Caco-2 (cell line): ENCODE data around the gene SCGB1D1. TPM values are rescaled to one million over a fixed set of nuclear protein-coding genes. Genes with fewer than 3 reads are reported as not detected.
A peak's percentile ranks its signal among the peaks of the same experiment; 100 is the strongest.

ENCODE experiments used
- Bru-seq: library from RNA; stranded (reverse); fragments of 400-500 nt; gene quantifications from one replicate; lab custom pipeline; 2021; lab: Mats Ljungman, UMichigan
- BruChase-seq, 2 experiments: library from RNA; stranded (reverse); fragments of 400-500 nt; gene quantifications; one replicate each; lab custom pipeline; 2021; lab: Mats Ljungman, UMichigan
- BruUV-seq: library from RNA; stranded (reverse); fragments of 400-500 nt; replicated peaks from 2 replicates; lab custom pipeline; 2021; lab: Mats Ljungman, UMichigan
- CTCF ChIA-PET: fragments of 300-600 bp; sonication (Branson Sonifier 250); formaldehyde crosslinking; loops from one replicate; lab custom pipeline; 2022; ENCODE audit warnings: antibody characterized with exemption; lab: Charles Lee
- POLR2A ChIA-PET: fragments of 300-600 bp; sonication (Branson Sonifier 250); formaldehyde crosslinking; loops from one replicate; lab custom pipeline; 2022; ENCODE audit warnings: antibody characterized with exemption; lab: Charles Lee
- DNase-seq, 2 experiments: peaks; one replicate each; pipeline versions ENCODE4 v3.0.0 to v3.0.0-alpha.2; 2020 to 2022
- H3K27me3 ChIP-seq: replicated peaks from 2 replicates; pipeline ENCODE4 v1.6.0; 2011; ENCODE audit warnings: low read length; ENCODE audit not compliant: control insufficient read depth, insufficient read depth
- H3K36me3 ChIP-seq: 2 replicates; pipeline ENCODE4 v1.5.1; 2011; ENCODE audit warnings: low read length; ENCODE audit not compliant: control insufficient read depth, insufficient read depth
- H3K4me1 ChIP-seq: fragments of 250-450 bp; sonication (Bioruptor Pico); 2 replicates; pipeline ENCODE4 v1.5.1; 2020; ENCODE audit warnings: mild to moderate bottlenecking
- H3K4me3 ChIP-seq: 2 replicates; pipeline ENCODE4 v1.5.1; 2011; ENCODE audit warnings: low read depth, mild to moderate bottlenecking, control low read depth, low read length
- H3K9me3 ChIP-seq: fragments of 250-450 bp; sonication (Bioruptor Pico); 2 replicates; pipeline ENCODE4 v1.5.1; 2020; ENCODE audit warnings: mild to moderate bottlenecking, moderate library complexity
- H3K27ac Mint-ChIP-seq: one replicate; pipeline ENCODE4 v1.8.0; 2022; ENCODE audit warnings: mixed read lengths; ENCODE audit not compliant: unreplicated experiment
- H3K27me3 Mint-ChIP-seq: one replicate; pipeline ENCODE4 v1.8.0; 2022; ENCODE audit warnings: mixed read lengths; ENCODE audit not compliant: insufficient read depth, unreplicated experiment
- H3K36me3 Mint-ChIP-seq: one replicate; pipeline ENCODE4 v1.8.0; 2022; ENCODE audit warnings: mild to moderate bottlenecking, mixed read lengths; ENCODE audit not compliant: insufficient read depth, unreplicated experiment
- H3K4me1 Mint-ChIP-seq: one replicate; pipeline ENCODE4 v1.8.0; 2022; ENCODE audit warnings: low read depth, mixed read lengths; ENCODE audit not compliant: unreplicated experiment
- H3K4me3 Mint-ChIP-seq: one replicate; pipeline ENCODE4 v1.8.0; 2022; ENCODE audit warnings: mild to moderate bottlenecking, moderate library complexity, mixed read lengths; ENCODE audit not compliant: unreplicated experiment
- H3K9me3 Mint-ChIP-seq: one replicate; pipeline ENCODE4 v1.8.0; 2022; ENCODE audit warnings: mixed read lengths; ENCODE audit not compliant: unreplicated experiment
- CTCF ChIP-seq, 2 experiments: fragments of 200-600 bp in 1 of 2; IDR thresholded peaks; 1 replicate in 1 of 2; 2 replicates in 1 of 2; pipeline versions ENCODE4 v1.5.1 to v1.8.0; 2011 to 2022; ENCODE audit warnings: antibody characterized with exemption in 1 of 2, control low read depth in 1 of 2, inconsistent platforms in 1 of 2, low read depth in 1 of 2, low read length in 1 of 2, mild to moderate bottlenecking in 1 of 2, moderate library complexity in 1 of 2; ENCODE audit not compliant: insufficient read depth in 1 of 2, severe bottlenecking in 1 of 2, unreplicated experiment in 1 of 2
- intact Hi-C: fragments of 100-400 bp; cut with micrococcal nuclease; formaldehyde crosslinking; loops from one replicate; pipeline ENCODE4 v1.10.0; 2022; ENCODE audit not compliant: unreplicated experiment
- long read RNA-seq: library from polyadenylated mRNA; stranded (forward); transcript quantifications from one replicate; pipeline ENCODE4 v2.0.0, GENCODE V29; 2022
- total RNA-seq: library from RNA; stranded (reverse); gene quantifications from 2 replicates; pipeline ENCODE4 v1.2.3, GENCODE V29; 2022

Gene SCGB1D1
- not detected in 2 replicates for total RNA-seq
- not detected for Bru-seq, nascent RNA
- not detected for BruChase-seq, experiment 1, labeled RNA remaining after a 2-hour chase
- not detected for BruChase-seq, experiment 2, labeled RNA remaining after a 6-hour chase
- long read RNA-seq = 0 reads

GRCh38 chr11:62190011-62190410 is at the start of gene SCGB1D1:
Gene SCGB1D1 (plus strand): TSS chr11:62190216. CDS start chr11:62190285, 69 bp downstream.
- H3K36me3 Mint-ChIP-seq = no peaks in the 10 kb centered on the region
- H3K4me3 ChIP-seq = no peak within 1 kb of the TSS
- no peaks in the 10 kb centered on the region for H3K9me3 ChIP-seq
- no peaks in the 10 kb centered on the region for H3K9me3 Mint-ChIP-seq
- no peak within 1 kb of the TSS for H3K4me3 Mint-ChIP-seq
- TF ChIP-seq CTCF (IDR thresholded peaks at IDR 0.05; ENCODE audit: insufficient read depth in 1 of 2, low read depth in 1 of 2, low read length in 1 of 2, severe bottlenecking in 1 of 2, unreplicated experiment in 1 of 2) = no peak
- DNase-seq = no peak
- BruUV-seq = no TSS peak
- ChIA-PET POLR2A (no interaction called here), CTCF (interaction anchor here (1.0 to 1.3 kb wide), 2 partner anchors 8 to 27 kb away, joined by 3 read pairs; no protein-coding TSS in a partner anchor)
- intact Hi-C loops = no loop called here
- peaks cover 30% of the 10 kb centered on the region for H3K27me3 Mint-ChIP-seq
- peaks cover 5% of the 10 kb centered on the region for H3K27me3 ChIP-seq
- H3K4me1 Mint-ChIP-seq = no peaks in the 10 kb centered on the region
- no peak within 1 kb of the TSS for H3K27ac Mint-ChIP-seq
- H3K4me1 ChIP-seq = 0 out of 2 replicates have a peak, but pooled peaks cover 3% of the 10 kb centered on the region
- no peaks in the 10 kb centered on the region for H3K36me3 ChIP-seq

GRCh38 chr11:62140304-62141110 is 49.5 kb upstream of the SCGB1D1 start:
- TF ChIP-seq CTCF (IDR thresholded peaks at IDR 0.05; ENCODE audit: insufficient read depth in 1 of 2, low read depth in 1 of 2, low read length in 1 of 2, severe bottlenecking in 1 of 2, unreplicated experiment in 1 of 2) = no peak
- ChIA-PET POLR2A (no interaction called here), CTCF (no interaction called here)
- peaks cover 5% of the 10 kb centered on the region; the same call in 1 of the 2 replicates for H3K36me3 ChIP-seq
- intact Hi-C loops = no loop called here
- Mint-ChIP-seq H3K9me3 (no peaks in the 10 kb centered on the region), H3K4me1 (no peaks in the 10 kb centered on the region), H3K27me3 (no peaks in the 10 kb centered on the region), H3K27ac (no peak overlapping the region), H3K36me3 (peaks cover 70% of the 10 kb centered on the region), H3K4me3 (no peak overlapping the region)
- H3K27me3 ChIP-seq = no peaks in the 10 kb centered on the region
- BruUV-seq = no TSS peak
- H3K4me1 ChIP-seq = no peaks in the 10 kb centered on the region
- peak in 1 of 2 experiments; percentile 29 for DNase-seq
- H3K9me3 ChIP-seq = no peaks in the 10 kb centered on the region
- no peak overlapping the region for H3K4me3 ChIP-seq

- ChIA-PET CTCF (no interaction called here), POLR2A (no interaction called here)
- Histone ChIP-seq H3K4me1 (no peaks in the 10 kb centered on the region), H3K9me3 (no peaks in the 10 kb centered on the region), H3K4me3 (no peak overlapping the region), H3K27me3 (no peaks in the 10 kb centered on the region), H3K36me3 (peaks cover 6% of the 10 kb centered on the region; the same call in 1 of the 2 replicates)
- H3K4me1 Mint-ChIP-seq = no peaks in the 10 kb centered on the region
- no peak overlapping the region for H3K4me3 Mint-ChIP-seq
- intact Hi-C loops = no loop called here
- no peaks in the 10 kb centered on the region for H3K9me3 Mint-ChIP-seq
- peak in 1 of 2 experiments; percentile 28 for DNase-seq
- H3K36me3 Mint-ChIP-seq = peaks cover 67% of the 10 kb centered on the region
- BruUV-seq = no TSS peak
- H3K27me3 Mint-ChIP-seq = no peaks in the 10 kb centered on the region
- no peak for TF ChIP-seq CTCF (IDR thresholded peaks at IDR 0.05; ENCODE audit: insufficient read depth in 1 of 2, low read depth in 1 of 2, low read length in 1 of 2, severe bottlenecking in 1 of 2, unreplicated experiment in 1 of 2)
- H3K27ac Mint-ChIP-seq = no peak overlapping the region
These were observed 48.6 kb upstream of the SCGB1D1 start for GRCh38 chr11:62141111-62142042.
